CD14-positive monocyte (primary cell): ENCODE measurements around the gene BLTP3B. TPM values are rescaled to one million over a fixed set of nuclear protein-coding genes. Genes with fewer than 3 reads are reported as not detected.

Experiments
- DNase-seq, 3 donors: peaks; one replicate each; pipeline ENCODE4 v3.0.0-alpha.2; 2011 to 2022
- H2AFZ ChIP-seq: 2 replicates; pipeline ENCODE4 v1.6.0; 2012; ENCODE audit warnings: mild to moderate bottlenecking, low read depth, low read length, inconsistent platforms; ENCODE audit not compliant: insufficient read depth, poor library complexity, severe bottlenecking
- H3K27ac ChIP-seq, 2 donors: 1 replicate in 1 of 2; 2 replicates in 1 of 2; pipeline ENCODE4 v1.5.1; 2012 to 2013; ENCODE audit warnings: low read length in 2 of 2, control low read depth in 1 of 2, inconsistent platforms in 1 of 2, low read depth in 1 of 2, mild to moderate bottlenecking in 1 of 2
- H3K27me3 ChIP-seq, 2 donors: one replicate each; pipeline versions ENCODE4 v1.6.0 to v1.6.1; 2011 to 2013; ENCODE audit warnings: low read length in 2 of 2; ENCODE audit not compliant: control insufficient read depth in 2 of 2, insufficient read depth in 2 of 2
- H3K36me3 ChIP-seq, 2 donors: replicated peaks in 1 of 2; 1 replicate in 1 of 2; 2 replicates in 1 of 2; pipeline versions ENCODE4 v1.5.1 to v1.6.1; 2012 to 2013; ENCODE audit warnings: low read length in 2 of 2, control low read depth in 1 of 2, inconsistent platforms in 1 of 2, mild to moderate bottlenecking in 1 of 2; ENCODE audit not compliant: insufficient read depth in 2 of 2, control insufficient read depth in 1 of 2
- H3K4me1 ChIP-seq, 2 donors: 1 replicate in 1 of 2; 2 replicates in 1 of 2; pipeline versions ENCODE4 v1.5.1 to v1.6.1; 2012 to 2013; ENCODE audit warnings: low read length in 2 of 2, control low read depth in 1 of 2, inconsistent platforms in 1 of 2, mild to moderate bottlenecking in 1 of 2, moderate library complexity in 1 of 2; ENCODE audit not compliant: insufficient read depth in 2 of 2, control insufficient read depth in 1 of 2
- H3K4me2 ChIP-seq: replicated peaks from 2 replicates; pipeline ENCODE3; 2012; ENCODE audit warnings: low read length, moderate library complexity, mild to moderate bottlenecking; ENCODE audit not compliant: poor library complexity, severe bottlenecking; ENCODE audit errors: extremely low read depth
- H3K4me3 ChIP-seq, 3 experiments: fragments of 200-600 bp in 1 of 3; sonication (generic) in 1 of 3; replicated peaks in 1 of 3; 1 replicate in 2 of 3; 2 replicates in 1 of 3; pipeline ENCODE4 v1.5.1; 2011 to 2013; ENCODE audit warnings: low read length in 3 of 3, mild to moderate bottlenecking in 3 of 3, control low read depth in 2 of 3, low read depth in 2 of 3, inconsistent platforms in 1 of 3, moderate library complexity in 1 of 3
- H3K79me2 ChIP-seq: 2 replicates; pipeline ENCODE4 v1.6.0; 2012; ENCODE audit warnings: mild to moderate bottlenecking, control low read depth, inconsistent platforms, low read length, moderate library complexity; ENCODE audit not compliant: insufficient read depth
- H3K9ac ChIP-seq: 2 replicates; pipeline ENCODE4 v1.6.0; 2017; ENCODE audit warnings: low read length, mild to moderate bottlenecking; ENCODE audit not compliant: insufficient read depth, poor library complexity, severe bottlenecking
- H3K9me3 ChIP-seq, 2 donors: replicated peaks in 1 of 2; 1 replicate in 1 of 2; 2 replicates in 1 of 2; pipeline versions ENCODE4 v1.5.1 to v1.6.1; 2012 to 2013; ENCODE audit warnings: low read length in 2 of 2, control low read depth in 1 of 2; ENCODE audit not compliant: control insufficient read depth in 1 of 2, insufficient read depth in 1 of 2
- H4K20me1 ChIP-seq: 2 replicates; pipeline ENCODE4 v1.6.0; 2012; ENCODE audit warnings: mild to moderate bottlenecking, low read length, control low read depth, moderate library complexity; ENCODE audit not compliant: insufficient read depth
- H3K27ac Mint-ChIP-seq, 7 donors: one replicate each; pipeline ENCODE4 v1.8.0; 2020; ENCODE audit warnings: mild to moderate bottlenecking in 7 of 7, mixed read lengths in 7 of 7, moderate library complexity in 6 of 7, inconsistent platforms in 2 of 7
- H3K27me3 Mint-ChIP-seq, 3 donors: one replicate each; pipeline ENCODE4 v1.8.0; 2021 to 2022; ENCODE audit warnings: low read depth in 3 of 3, mild to moderate bottlenecking in 3 of 3, mixed read lengths in 3 of 3, moderate library complexity in 3 of 3, inconsistent platforms in 1 of 3
- H3K36me3 Mint-ChIP-seq, 2 donors: one replicate each; pipeline ENCODE4 v1.8.0; 2020; ENCODE audit warnings: mixed read lengths in 2 of 2, inconsistent platforms in 1 of 2, mild to moderate bottlenecking in 1 of 2
- H3K4me1 Mint-ChIP-seq: one replicate; pipeline ENCODE4 v1.8.0; 2020; ENCODE audit warnings: mild to moderate bottlenecking, mixed read lengths
- H3K4me3 Mint-ChIP-seq, 2 donors: one replicate each; pipeline ENCODE4 v1.8.0; 2020; ENCODE audit warnings: mild to moderate bottlenecking in 2 of 2, mixed read lengths in 2 of 2, moderate library complexity in 1 of 2
- H3K9me3 Mint-ChIP-seq, 7 donors: one replicate each; pipeline ENCODE4 v1.8.0; 2020 to 2022; ENCODE audit warnings: mixed read lengths in 7 of 7, mild to moderate bottlenecking in 6 of 7, moderate library complexity in 6 of 7, inconsistent platforms in 2 of 7
- CTCF ChIP-seq: fragments of 200-600 bp; IDR thresholded peaks from one replicate; pipeline ENCODE4 v1.8.0; 2022; ENCODE audit warnings: antibody characterized with exemption, mild to moderate bottlenecking
- WGBS: methylation state at CpG from one replicate; pipeline ENCODE4 v1.1.5; 2013; ENCODE audit warnings: missing lambda C conversion rate; ENCODE audit not compliant: insufficient coverage; 5-methylcytosine and 5-hydroxymethylcytosine counted together
- intact Hi-C, 2 donors: fragments of 100-400 bp; cut with micrococcal nuclease; formaldehyde crosslinking; loops; one replicate each; pipeline versions ENCODE4 v1.15.0 to v1.15.1; 2023
- polyA plus RNA-seq, 3 donors: library from polyadenylated mRNA; depleted of rRNA in 1 of 3; unstranded in 2 of 3; stranded (reverse) in 1 of 3; fragments of 300-500 nt in 2 of 3; fragments of >200 nt in 1 of 3; fragmentation: Illumina TruSeq in 2 of 3; gene quantifications; 1 replicate in 2 of 3; 2 replicates in 1 of 3; pipeline ENCODE4 v1.2.3, GENCODE V29; 2012 to 2021

The BLTP3B gene
- polyA plus RNA-seq, 3 donors = 22.0 to 42.5 (median 33.4) TPM

DNA sequence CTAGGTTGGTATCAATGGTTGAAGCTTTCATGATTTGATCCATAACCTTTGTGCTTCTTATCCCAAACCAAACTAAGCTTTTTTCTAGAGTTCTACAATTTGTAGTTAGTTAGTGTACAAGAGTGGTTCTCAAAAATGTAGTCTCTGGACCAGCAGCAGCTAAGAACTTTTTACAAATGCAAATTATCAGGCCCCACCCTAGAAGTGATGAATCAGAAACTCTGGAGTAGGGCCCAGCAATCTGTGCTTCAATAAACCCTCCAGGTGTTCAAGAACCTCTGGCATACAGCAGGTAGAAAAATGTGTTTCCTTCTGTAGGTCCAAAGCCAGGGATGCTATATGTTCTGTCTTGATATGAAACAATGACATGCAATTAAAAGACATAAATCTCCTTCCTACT lies 31.8 kb upstream of the BLTP3B start:
- no peak overlapping the region for H3K4me3 ChIP-seq

DNA sequence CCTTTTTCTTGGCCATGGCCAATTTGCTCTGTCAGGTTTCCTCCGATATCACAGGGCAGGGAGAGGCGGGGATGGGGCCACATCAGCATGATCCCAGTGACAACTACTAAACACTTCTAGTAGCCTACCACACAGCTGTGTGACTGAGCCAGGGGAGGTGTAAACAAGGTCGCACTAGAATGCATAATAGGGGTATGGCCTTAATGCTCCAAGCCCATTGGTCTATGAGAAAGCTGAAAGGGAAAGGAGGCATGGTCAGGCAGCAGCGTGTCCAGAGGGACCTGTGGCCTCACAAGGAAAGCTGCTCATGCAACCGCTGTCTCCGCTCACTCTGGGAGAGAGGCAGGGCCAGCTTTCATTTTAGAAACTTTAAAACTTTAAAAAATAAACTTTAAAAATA lies 30.4 kb upstream of the BLTP3B start:
- H3K4me3 ChIP-seq = no peak overlapping the region
- no peak overlapping the region for H3K27ac Mint-ChIP-seq

More for the DNA sequence above, 31.8 kb upstream of the BLTP3B start:
- Mint-ChIP-seq H3K27ac (no peak overlapping the region), H3K9me3 (peaks cover 0 to 7% (median 3%) of the 10 kb centered on the region in 7 donors), H3K36me3 (peaks cover 0 to 2% of the 10 kb centered on the region in 2 donors), H3K4me1 (no peaks in the 10 kb centered on the region), H3K27me3 (no peaks in the 10 kb centered on the region), H3K4me3 (no peak overlapping the region)
- H3K27me3 ChIP-seq = no peaks in the 10 kb centered on the region
- H4K20me1 ChIP-seq = no peaks in the 10 kb centered on the region
- DNase-seq = no peak
- intact Hi-C loops = no loop called here
- H3K79me2 ChIP-seq = no peaks in the 10 kb centered on the region
- H3K4me2 ChIP-seq = no peak overlapping the region
- no peak overlapping the region for H3K27ac ChIP-seq
- no peak for TF ChIP-seq CTCF
- H2AFZ ChIP-seq = no peak overlapping the region
- no peaks in the 10 kb centered on the region for H3K36me3 ChIP-seq
- H3K9me3 ChIP-seq = peaks cover 0 to 9% of the 10 kb centered on the region in 2 donors
- no peaks in the 10 kb centered on the region for H3K4me1 ChIP-seq
- H3K9ac ChIP-seq = no peak overlapping the region

More for the DNA sequence above, 30.4 kb upstream of the BLTP3B start:
- no peaks in the 10 kb centered on the region for H3K27me3 Mint-ChIP-seq
- H3K36me3 Mint-ChIP-seq = peaks cover 0 to 2% of the 10 kb centered on the region in 2 donors
- no peak overlapping the region for H3K27ac ChIP-seq
- no peak overlapping the region for H2AFZ ChIP-seq
- H3K4me2 ChIP-seq = no peak overlapping the region
- peaks cover 0 to 7% (median 3%) of the 10 kb centered on the region in 7 donors for H3K9me3 Mint-ChIP-seq
- TF ChIP-seq CTCF = no peak
- H3K4me1 ChIP-seq = no peaks in the 10 kb centered on the region
- intact Hi-C loops = no loop called here
- H4K20me1 ChIP-seq = no peaks in the 10 kb centered on the region
- H3K36me3 ChIP-seq = no peaks in the 10 kb centered on the region
- H3K9me3 ChIP-seq = peaks cover 0 to 9% of the 10 kb centered on the region in 2 donors
- no peaks in the 10 kb centered on the region for H3K27me3 ChIP-seq
- H3K4me3 Mint-ChIP-seq = no peak overlapping the region
- no peak for DNase-seq
- WGBS = no CpG with 5 or more reads among the region's 6 CpGs
- no peaks in the 10 kb centered on the region for H3K79me2 ChIP-seq
- H3K9ac ChIP-seq = no peak overlapping the region
- no peaks in the 10 kb centered on the region for H3K4me1 Mint-ChIP-seq
